GM19240 (cell line): ENCODE results near the gene PSAT1.

Experiments
- DNase-seq: peaks from one replicate; pipeline ENCODE4 v3.0.0; 2011; ENCODE audit warnings: low spot score; ENCODE audit not compliant: insufficient read length

Gene PSAT1

DNA sequence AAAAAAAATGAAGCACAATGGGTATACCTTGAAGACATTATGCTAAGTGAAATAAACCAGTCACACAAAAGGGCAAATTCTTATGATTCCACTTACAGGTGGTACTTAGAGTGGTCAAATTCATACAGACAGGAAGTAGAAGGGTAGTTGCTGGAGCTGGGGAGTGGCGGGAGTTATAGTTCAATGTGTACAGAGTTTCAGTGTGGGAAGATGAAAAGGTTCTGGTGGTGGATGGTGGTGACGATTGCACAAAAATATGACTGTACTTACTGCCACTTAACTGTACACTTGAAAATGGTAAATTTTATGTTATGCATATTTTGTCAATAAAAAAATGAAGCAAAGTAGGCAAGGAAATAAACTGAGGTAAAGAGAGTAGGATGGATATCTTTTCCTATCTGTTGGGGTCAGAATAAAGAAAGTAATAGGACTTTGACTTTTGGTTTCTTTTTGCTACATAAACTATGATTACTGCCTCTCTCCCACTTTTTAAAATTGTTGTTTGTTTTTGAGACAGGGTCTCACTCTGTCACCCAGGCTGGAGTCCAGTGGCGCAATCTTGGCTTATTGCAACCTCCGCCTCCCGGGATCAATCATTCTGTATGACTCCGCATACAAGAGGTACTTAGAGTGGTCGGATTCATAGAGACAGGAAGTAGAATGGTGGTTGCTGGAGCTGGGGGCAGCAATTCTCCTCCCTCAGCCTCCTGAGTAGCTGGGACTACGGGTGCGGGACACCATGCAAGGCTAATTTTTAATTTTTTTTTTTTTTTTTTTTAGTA lies 4.0 kb upstream of the PSAT1 start:
- DNase-seq: no peak

DNA sequence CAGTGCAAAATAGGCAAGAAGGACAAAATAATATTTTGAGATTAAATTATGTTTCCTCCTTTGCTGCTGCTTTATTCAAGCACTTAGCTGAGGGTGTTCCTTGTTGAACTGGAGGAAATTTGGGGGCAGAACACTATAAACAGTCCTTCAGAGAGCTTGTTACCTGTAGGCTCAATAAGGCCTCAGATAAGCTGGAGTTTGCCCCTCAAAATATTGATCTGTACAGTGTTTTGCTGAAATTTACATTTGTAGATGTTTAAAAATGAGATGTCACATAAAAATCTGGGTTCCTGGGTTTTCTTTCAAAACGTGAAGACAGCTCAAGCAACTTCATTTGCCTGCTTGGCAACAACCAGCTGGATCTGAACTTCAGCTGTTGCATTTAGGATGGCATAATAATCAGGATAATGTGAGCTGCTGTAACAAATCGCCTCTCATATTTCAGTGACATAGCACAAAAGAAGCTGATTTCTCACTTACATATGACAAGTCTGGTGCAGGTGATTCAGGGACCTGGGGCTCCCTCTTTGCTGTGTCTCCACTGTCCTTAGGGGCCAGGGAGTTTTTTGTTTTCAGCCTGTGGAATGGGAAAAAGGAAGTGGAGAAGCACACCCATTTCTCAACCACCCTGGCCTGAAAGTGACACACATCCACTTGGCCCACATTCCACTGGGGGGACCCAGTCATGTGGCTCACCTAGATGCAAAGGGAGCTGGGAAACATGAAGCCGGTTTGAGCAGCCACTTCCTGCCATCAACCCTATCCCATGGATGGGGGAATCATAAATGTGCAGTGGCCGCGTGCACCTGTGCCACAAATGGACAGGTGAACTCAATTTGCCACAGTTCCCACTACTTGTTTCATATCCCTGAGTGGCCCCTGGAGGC lies 2.4 kb upstream of the PSAT1 start:
- no peak for DNase-seq

DNA sequence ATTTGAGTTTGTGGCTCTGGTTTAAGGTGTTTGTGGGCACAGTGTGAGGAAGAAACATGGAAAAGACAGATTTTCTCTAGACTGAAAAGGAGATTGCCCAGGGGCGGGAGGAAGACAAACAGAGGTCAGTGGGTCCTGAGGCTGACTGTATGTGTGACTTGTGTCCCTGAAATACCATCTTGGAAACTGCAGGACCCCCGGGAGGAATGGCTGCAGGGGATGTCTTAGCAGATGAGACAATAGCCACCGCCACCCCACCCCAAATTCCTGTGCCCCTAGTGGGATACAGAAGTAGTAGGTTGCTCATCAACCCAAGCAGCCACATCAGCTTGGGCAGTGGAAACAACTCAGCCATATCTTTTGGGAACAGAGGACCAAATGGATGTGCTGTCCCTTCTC lies 1.7 kb upstream of the PSAT1 start:
- no peak for DNase-seq

DNA sequence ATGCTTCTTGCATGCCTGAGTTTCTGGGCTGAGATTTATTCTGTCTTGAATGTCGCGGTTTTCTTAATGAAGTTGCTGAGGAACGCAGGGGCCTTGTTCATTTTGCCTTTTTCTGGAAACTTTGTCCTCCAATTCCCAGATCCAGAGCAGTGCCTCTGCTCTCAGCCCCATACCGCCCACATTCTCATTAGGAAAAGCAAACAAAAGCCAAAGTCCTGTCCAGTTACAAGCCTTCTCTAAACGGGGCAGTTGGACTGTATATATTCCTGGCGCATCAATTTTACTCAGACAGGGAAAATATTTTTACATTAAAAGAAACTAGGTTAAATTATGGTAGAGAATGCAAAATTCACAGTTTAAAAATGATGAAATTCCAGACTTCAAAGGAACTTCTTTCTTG lies 1.2 kb upstream of the PSAT1 start:
- no peak for DNase-seq

DNA sequence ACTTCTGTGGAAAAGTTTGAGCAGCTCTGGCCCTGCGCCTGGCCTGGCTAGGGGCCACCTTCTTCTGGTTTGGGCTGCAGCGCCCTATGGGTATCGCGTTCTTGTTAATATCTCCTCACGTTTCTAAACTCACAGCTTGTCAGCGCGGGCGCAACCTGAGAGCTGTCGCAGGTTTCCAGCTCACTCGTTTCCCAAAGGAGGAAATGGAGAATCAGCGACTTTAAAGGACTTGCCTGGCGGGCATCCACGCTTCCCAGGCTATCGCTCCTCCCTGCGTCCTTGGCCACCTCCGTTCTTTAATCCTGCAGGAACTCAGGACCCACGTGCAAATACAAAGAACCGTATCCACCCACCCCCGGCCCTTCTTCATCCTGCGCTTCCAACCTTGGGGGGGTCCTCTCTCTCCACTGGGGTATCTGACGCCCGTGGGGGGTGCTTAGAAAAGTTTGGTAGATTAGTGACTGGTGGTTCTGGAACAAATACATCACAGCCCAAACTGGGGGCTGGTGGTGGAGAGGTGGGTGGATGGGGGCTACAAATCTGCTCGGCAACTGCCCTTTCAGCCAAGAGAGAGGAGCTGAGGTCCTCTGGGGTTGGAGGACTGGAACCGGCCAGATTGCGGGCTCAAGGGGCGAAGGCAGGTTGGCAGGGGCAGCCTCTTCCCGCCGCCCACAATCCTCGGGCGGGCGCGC lies 578 bp upstream of the PSAT1 start:
- DNase-seq: no peak

DNA sequence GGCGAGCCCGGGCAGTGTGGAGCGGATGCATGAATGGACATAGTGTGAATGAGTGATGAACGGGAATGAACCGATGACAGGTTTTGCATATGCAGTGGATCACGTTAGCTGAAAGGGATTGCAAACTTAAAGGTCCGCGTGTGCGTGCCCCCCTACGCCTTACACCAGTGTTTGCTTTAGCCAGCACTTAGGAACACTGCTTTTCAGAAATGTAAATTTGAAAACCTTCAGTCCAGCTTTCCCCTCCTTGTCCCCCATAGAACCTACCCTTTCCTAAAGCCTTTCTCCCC lies 692 bp downstream of the PSAT1 start:
- DNase-seq: no peak

DNA sequence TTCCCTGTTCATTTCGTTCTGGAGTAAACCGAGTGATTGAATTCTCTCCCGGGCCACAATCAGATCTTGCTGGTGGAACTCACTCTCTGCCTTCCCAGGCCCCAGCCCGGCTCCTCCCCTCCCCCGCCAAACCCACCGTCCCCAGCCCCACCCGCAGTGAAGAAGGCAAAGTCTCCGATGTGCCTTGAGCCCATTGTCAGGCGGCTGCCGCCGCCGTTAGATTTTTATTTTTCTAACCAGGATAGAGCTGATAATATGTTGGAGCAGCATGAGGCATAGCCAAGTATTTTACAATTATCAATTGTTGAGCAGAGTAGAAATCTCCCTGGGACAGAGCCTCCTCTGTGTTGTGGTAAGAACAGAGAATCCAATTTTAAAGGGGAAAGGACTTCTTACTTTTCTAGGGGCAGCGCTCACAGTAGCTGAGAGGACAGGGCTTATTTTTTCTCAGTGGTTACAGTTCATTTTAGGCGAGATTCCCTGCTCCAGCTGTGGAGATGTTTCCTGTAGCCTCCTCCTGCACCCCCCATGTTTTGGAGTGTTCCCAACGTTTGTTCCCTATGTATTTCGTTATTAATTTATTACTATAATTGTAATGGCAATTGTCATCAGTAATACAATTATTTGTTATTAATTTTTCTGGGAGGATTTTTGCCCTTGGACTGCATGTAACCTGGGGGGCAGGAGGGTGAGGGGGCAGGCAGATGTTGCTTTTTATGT lies 1.3 kb downstream of the PSAT1 start:
- no peak for DNase-seq

DNA sequence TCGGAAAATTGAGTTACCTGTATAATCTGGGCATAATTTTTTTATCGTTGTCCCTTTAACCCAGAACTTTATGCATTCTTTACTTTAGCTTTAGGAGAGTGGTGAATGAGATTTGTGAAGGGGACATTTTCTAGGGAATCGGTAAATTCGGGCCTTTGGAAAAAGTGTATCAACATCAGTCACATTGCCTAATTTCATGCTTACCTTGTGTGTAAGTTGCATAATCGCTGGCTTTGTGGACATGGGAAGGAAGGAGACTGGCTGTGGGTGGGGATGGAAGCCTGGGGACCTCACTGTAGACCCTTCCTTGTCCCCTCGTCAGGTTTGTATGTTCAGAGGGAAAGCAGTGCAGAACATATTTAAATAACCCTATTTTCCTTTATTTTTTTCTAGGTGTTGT lies 3.3 kb downstream of the PSAT1 start:
- DNase-seq: no peak

DNA sequence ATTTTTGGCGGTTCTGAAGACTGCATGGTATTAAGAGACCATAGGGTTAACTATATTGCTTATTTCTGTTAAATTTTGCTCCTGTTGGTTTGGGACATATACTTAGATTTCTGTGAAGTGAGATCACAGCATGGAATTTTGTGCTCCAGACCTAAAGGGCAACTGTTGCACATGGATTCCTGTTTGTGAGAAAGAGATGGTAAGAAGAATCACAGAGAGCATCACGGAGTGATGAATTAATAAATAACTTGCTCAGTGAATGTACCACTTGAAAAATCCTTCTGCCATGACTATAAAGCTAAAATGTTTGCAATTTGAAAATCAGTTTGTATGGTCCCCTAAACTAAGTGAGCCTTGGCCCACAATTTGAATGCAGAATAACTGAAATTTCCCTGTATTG lies 4.5 kb downstream of the PSAT1 start:
- no peak for DNase-seq

DNA sequence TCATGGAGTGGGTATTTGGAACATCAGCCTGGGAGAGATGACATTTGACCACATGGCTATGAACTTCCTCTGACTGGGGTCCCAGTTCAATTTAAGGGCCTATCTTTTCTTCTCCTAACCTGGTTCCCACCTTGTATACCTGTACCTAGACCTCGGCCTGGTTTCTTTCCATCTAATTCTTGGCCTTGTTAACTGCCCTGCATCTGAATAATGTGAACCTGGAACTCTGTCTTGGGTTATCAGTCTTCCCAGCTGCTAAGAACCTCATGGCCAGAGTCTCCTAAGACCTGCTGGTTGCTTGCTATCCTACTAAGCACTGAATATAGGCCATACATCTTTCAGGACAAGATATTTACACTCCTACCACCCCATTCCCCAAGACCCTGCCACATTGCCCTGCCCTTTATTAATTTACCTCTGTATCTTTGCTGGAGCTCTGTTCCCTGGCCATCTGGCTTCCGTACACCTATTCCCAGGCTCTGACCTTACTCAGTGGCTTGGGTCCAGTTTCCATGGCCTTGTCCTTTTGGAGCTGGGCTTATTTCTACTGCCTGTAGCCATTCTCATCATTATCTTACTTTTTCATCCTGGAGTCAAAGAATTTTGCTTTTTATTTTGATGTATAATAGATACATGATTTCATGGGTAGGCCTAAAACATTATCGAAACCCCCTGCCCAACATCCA lies 6.6 kb downstream of the PSAT1 start:
- DNase-seq: no peak

DNA sequence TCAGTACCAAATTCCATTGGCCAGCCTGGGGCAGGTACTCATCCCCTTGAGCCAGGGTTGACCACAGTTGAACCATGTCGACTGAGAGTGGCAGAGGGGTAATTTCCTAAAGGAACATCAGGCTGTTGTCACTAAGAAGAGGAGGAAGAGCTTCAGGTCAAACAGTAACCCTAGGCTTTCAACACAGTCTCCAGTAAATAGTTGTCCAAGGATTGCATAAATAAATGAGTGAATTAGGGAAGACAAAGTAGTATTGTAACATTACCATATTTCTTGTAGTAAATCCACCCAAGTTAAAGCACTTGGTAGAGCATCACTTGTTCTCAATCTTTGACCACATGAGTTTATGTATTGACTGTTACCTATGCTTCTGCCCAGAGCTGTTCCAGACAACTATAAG lies 7.4 kb downstream of the PSAT1 start:
- DNase-seq: no peak

DNA sequence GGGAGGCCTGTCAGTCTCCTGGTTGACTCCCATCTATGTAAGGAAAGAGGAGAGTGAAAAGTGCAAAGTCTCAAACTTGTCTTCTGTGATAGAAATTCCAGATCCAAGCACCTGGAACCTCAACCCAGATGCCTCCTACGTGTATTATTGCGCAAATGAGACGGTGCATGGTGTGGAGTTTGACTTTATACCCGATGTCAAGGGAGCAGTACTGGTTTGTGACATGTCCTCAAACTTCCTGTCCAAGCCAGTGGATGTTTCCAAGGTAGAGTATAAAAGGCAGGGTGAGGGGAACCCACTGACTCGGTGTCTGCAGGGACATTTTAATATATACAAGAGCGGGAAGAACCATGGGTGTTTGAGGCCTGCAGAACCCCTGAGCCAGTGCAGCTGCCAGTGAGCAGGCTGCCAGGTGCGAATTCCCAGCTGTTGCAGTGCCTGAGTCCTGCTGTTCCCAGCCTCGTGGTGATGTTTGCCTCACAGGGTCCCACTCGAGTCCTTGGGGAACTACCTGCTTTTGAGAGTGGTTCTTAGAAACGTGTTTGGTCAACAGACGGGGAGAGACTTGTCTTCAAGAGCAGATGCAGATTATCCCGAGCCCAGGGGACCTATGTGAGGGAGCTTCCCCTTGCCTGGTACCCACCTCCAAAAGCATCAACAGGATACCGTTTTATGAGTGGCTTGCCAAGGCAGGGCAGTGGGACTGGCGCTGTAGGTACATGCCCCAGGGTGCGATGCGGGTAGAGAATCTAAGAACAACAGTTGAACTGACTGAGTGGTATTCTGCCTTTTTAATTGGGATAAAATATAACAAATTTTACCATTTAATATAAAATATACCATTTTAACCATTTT lies 9.5 kb downstream of the PSAT1 start:
- DNase-seq: no peak

DNA sequence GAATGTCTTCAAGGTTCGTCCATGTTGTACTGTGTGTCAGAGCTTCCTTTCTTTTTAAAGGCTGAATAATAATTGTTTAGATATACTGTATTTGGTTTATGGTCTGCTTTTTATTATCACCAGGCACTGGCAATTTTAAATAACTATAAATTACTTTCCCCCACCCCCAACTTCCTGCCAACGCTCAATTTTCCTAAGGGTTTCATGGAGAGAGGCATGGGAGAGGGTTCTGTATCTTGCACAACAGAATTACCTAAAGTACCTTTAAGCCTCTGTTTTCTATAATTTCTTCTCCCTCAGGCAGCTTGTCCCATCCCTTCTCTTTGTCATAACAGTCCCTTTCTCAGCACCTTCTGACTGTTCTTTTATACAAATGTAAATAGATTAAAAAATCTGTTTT lies 10.4 kb downstream of the PSAT1 start:
- DNase-seq: no peak

DNA sequence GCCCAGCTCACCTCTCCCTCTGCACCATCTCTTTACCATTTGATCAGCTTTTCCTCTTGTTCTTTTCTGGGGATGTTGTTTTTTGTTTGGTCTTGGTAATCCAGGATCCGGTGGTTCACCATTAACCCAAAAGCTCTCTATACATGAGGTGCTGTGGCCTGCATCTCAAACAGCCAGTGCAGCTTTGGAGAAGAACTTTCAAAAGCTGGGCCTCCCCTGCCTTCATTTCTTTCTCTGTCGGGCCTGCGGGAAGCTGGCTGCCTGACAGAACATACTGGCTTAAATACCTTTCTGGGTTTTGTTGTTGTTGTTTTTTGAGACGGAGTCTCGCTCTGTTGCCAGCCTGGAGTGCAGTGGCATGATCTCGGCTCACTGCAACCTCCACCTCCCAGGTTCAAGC lies 12.1 kb downstream of the PSAT1 start:
- DNase-seq: no peak

DNA sequence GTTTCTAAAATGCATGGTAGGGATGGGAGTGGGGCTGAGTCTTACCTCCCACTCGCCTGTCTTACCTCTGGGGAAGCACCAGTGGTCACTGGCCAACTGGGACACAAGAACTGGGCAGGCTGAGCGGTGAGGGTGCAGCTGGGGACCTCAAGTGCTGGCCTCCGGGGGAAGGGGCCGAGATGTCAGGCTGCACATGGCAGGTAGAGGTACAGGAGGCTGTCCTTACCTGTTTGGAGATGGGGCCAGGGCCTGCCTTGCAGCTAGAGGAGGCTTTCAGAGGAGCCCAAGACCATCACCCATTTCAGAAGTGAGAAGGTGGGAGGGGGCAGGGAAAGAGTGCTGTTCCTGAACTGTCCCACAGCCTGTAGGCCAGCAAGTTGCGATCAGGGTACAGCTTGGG lies 14.2 kb downstream of the PSAT1 start:
- no peak for DNase-seq

DNA sequence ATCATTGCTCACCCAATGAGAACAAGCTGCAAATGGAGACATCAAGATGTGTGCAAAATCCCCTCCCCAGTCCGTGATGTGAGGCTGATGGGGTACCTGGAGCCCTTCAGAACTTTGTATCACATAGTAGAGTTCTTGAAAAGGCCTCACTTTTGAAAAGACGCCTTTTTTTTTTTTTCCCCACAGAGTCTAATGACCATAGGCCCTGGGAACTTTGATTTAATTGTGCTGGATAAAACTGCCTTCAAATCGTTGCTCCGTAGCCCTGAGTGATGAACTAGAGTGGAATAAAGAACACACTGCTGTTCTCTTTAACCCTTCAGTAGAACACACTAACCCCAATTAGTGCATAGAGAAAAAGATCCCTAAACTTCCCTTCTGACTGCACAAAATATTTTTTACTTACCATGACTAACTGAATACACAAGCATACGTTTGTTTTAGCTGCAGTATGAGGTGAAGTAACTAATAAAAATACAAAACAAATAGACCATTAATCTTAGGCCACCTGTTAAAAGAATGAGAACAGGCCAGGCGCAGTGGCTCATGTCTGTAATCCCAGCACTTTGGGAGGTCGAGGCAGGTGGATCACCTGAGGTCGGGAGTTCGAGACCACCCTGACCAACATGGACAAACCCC lies 15.1 kb downstream of the PSAT1 start:
- no peak for DNase-seq

DNA sequence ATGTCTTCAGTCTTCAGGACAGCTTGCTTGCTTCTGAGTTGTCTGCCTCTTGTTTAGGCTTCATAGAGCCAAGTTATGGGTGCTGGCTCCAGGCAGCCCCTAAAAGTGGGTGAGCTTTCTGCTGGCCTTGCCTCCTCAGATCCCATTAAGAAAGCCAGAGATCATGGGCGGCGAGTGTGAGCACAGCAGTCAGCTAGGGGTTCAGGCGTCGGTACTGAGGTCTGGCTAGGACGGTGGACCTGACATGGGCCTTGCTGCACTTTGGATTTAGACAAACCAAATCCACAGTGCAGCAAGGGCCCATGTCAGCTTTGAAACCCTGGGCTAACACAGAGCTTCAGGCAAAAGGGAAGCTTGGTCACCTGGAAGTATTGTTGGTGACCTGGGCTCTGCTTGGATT lies 17.6 kb downstream of the PSAT1 start:
- DNase-seq: no peak

DNA sequence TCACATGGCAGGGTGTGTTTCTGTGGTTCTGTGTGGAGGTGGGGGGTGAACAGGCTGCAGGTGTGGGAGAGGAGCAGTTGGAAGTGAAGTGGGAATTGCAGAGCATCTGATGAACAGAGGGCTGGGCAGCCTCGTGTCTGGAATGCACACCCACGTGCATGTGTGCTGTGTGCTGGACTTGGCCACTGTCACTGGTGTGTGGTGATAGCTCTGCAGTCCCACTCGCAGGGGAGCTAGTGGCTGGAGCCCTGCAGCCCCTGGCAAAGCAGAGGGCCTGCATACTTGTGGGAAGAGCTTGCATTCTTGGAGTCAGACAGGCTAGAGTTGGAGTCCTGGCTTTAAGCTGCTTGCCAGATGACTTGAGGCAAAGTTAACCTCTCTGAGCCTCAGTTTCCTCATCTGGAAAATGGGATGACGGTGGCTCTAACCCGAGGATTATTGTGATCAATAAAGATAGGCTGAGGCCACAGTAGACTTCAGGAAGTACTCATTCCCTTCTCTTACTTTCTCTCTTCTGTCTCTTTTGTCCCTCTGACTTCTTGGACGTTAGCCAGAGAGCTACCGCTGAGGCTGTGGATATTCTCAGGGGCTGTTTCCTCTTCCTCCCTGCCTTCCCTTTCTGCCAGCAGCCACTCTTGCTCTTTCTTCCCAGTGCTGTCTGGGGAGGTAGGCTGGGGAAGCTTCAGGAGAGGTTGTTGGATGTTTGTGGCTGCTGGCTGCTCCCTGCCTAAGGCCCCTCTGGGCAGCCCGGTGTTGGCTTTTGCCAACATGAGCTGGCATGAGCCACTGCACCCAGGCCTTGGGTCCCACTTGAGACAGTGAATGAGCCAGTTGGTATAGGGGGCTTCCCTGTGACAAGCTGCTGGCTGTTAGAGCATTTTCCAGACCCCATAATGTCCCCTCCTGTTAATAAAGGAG lies 18.3 kb downstream of the PSAT1 start:
- DNase-seq: no peak
